HCT116 (cell line): ENCODE results near the gene PUM1. TPM values are rescaled to one million over a fixed set of nuclear protein-coding genes. Genes with fewer than 3 reads are reported as not detected.

Source experiments
- ATAC-seq: fragments of 200-7000 bp; cut with Tn5 transposase; 2 replicates; pipeline ENCODE4 v1.9.1; 2020; ENCODE audit warnings: mild to moderate bottlenecking, moderate library complexity
- BruUV-seq: library from RNA; stranded (reverse); fragments of 400-500 nt; replicated peaks from 2 replicates; lab custom pipeline; 2021; lab: Mats Ljungman, UMichigan
- CTCF ChIA-PET: fragments of 300-600 bp; sonication (Branson Sonifier 250); formaldehyde crosslinking; loops from one replicate; lab custom pipeline; 2021; ENCODE audit warnings: antibody characterized with exemption; lab: Charles Lee
- POLR2A ChIA-PET: fragments of 300-600, 350-600 bp; sonication (Branson Sonifier 250); formaldehyde crosslinking; loops from one replicate; lab custom pipeline; 2021; ENCODE audit warnings: antibody characterized with exemption; lab: Charles Lee
- RAD21 ChIA-PET, 2 experiments: fragments of 300-600 bp; sonication (Branson Sonifier 250); formaldehyde crosslinking; loops; one replicate each; lab custom pipeline; 2023; ENCODE audit warnings: low total read pairs in 2 of 2; ENCODE audit not compliant: uncharacterized antibody in 2 of 2, unreplicated experiment in 2 of 2, low non-redundant PET in 1 of 2; lab: Charles Lee
- DNase-seq: peaks from one replicate; pipeline ENCODE4 v3.0.0-alpha.2; 2010; ENCODE audit warnings: low read depth, low spot score
- H2AFZ ChIP-seq: fragments of 200-600 bp; shearing (Covaris generic), sonication (generic); 2 replicates; pipeline ENCODE4 v1.6.1; 2017; ENCODE audit warnings: low read depth, mixed run types, mixed read lengths, antibody characterized with exemption, low read length; ENCODE audit not compliant: poor library complexity, severe bottlenecking
- H3K27ac ChIP-seq: 2 replicates; pipeline ENCODE4 v1.5.1; 2012; ENCODE audit warnings: low read depth, low read length
- H3K27me3 ChIP-seq: fragments of 200-600 bp; sonication (generic); 2 replicates; pipeline ENCODE4 v1.6.1; 2016; ENCODE audit warnings: mixed run types, low read length, mixed read lengths; ENCODE audit not compliant: insufficient read depth
- H3K36me3 ChIP-seq, 2 experiments: fragments of 200-500 bp in 1 of 2; fragments of 200-600 bp in 1 of 2; sonication (Bioruptor generic) in 1 of 2; sonication (generic) in 1 of 2; 2 replicates each; pipeline versions ENCODE4 v1.5.1 to v1.6.1; 2014 to 2016; ENCODE audit warnings: low read length in 2 of 2, inconsistent platforms in 1 of 2, mixed read lengths in 1 of 2, mixed run types in 1 of 2; ENCODE audit not compliant: insufficient read depth in 2 of 2, control insufficient read depth in 1 of 2
- H3K4me1 ChIP-seq, 2 experiments: fragments of 200-600 bp in 1 of 2; sonication (generic) in 1 of 2; 2 replicates each; pipeline versions ENCODE4 v1.5.1 to v1.6.1; 2012 to 2017; ENCODE audit warnings: low read length in 2 of 2, inconsistent platforms in 1 of 2, mild to moderate bottlenecking in 1 of 2, mixed read lengths in 1 of 2, mixed run types in 1 of 2, moderate library complexity in 1 of 2; ENCODE audit not compliant: insufficient read depth in 2 of 2, control insufficient read depth in 1 of 2
- H3K4me2 ChIP-seq: fragments of 200-600 bp; sonication (generic); 2 replicates; pipeline ENCODE4 v1.6.1; 2017; ENCODE audit warnings: mixed run types, low read length, mixed read lengths
- H3K4me3 ChIP-seq, 2 experiments: fragments of 200-600 bp in 1 of 2; sonication (generic) in 1 of 2; replicated peaks in 1 of 2; 2 replicates each; pipeline ENCODE4 v1.5.1; 2011 to 2016; ENCODE audit warnings: low read length in 2 of 2, control low read depth in 1 of 2, low read depth in 1 of 2, mild to moderate bottlenecking in 1 of 2, mixed read lengths in 1 of 2, mixed run types in 1 of 2
- H3K79me2 ChIP-seq: fragments of 200-600 bp; sonication (generic); 2 replicates; pipeline ENCODE4 v1.6.1; 2017; ENCODE audit warnings: mild to moderate bottlenecking, mixed run types, low read length, moderate library complexity, mixed read lengths; ENCODE audit not compliant: insufficient read depth
- H3K9ac ChIP-seq: fragments of 200-600 bp; sonication (generic); 2 replicates; pipeline ENCODE4 v1.6.1; 2016; ENCODE audit warnings: low read length, mixed read lengths
- H3K9me2 ChIP-seq: fragments of 200-600 bp; sonication (generic), shearing (Covaris generic); 2 replicates; pipeline ENCODE4 v1.6.1; 2017; ENCODE audit warnings: mixed run types, mild to moderate bottlenecking, moderate library complexity; ENCODE audit not compliant: insufficient read depth
- H3K9me3 ChIP-seq, 2 experiments: fragments of 200-500 bp in 1 of 2; fragments of 200-600 bp in 1 of 2; sonication (Bioruptor generic) in 1 of 2; sonication (generic) in 1 of 2; 2 replicates each; pipeline ENCODE4 v1.6.1; 2014 to 2017; ENCODE audit warnings: low read length in 2 of 2, mixed read lengths in 2 of 2, inconsistent platforms in 1 of 2, low read depth in 1 of 2, mild to moderate bottlenecking in 1 of 2, mixed run types in 1 of 2, moderate library complexity in 1 of 2; ENCODE audit not compliant: control insufficient read depth in 1 of 2, insufficient read depth in 1 of 2
- H4K20me1 ChIP-seq: fragments of 200-600 bp; sonication (generic), shearing (Covaris generic); 2 replicates; pipeline ENCODE4 v1.6.1; 2017; ENCODE audit warnings: mixed run types, mild to moderate bottlenecking, moderate library complexity; ENCODE audit not compliant: insufficient read depth
- ELF1 ChIP-seq: IDR thresholded peaks from 2 replicates; pipeline ENCODE4 v1.6.1; 2012; ENCODE audit warnings: low read depth, borderline replicate concordance
- EZH2phosphoT487 ChIP-seq: fragments of 200-600 bp; IDR thresholded peaks from 2 replicates; pipeline ENCODE4 v1.6.1; 2018; ENCODE audit warnings: antibody characterized with exemption, borderline replicate concordance
- TCF7L2 ChIP-seq: IDR thresholded peaks from 2 replicates; pipeline ENCODE4 v1.7.0; 2011; ENCODE audit warnings: borderline replicate concordance, inconsistent platforms; ENCODE audit not compliant: insufficient read depth, insufficient read length; ENCODE audit errors: extremely low read depth
- ZNF274 ChIP-seq: fragments of 200-500 bp; sonication (Bioruptor generic); IDR thresholded peaks from 2 replicates; pipeline ENCODE4 v1.6.1; 2014; ENCODE audit warnings: mild to moderate bottlenecking, low read depth, low read length, inconsistent platforms
- intact Hi-C: fragments of 100-400 bp; cut with micrococcal nuclease; formaldehyde crosslinking; loops from 2 replicates; pipeline ENCODE4 v1.10.0; 2022
- total RNA-seq: library from RNA; stranded (reverse); gene quantifications from one replicate; pipeline ENCODE4 v1.2.1, GENCODE V29; 2021; ENCODE audit not compliant: unreplicated experiment
- TF ChIP-seq, protein P1 (sequence below), 3 experiments: fragments of 200-600 bp in 1 of 3; sonication (generic) in 1 of 3; IDR thresholded peaks in 2 of 3; conservative IDR thresholded peaks in 1 of 3; 2 replicates each; pipeline ENCODE4 v1.5.1; 2012 to 2017; ENCODE audit warnings: low read depth in 2 of 3, low read length in 2 of 3, antibody characterized with exemption in 1 of 3, borderline replicate concordance in 1 of 3, control low read depth in 1 of 3, mild to moderate bottlenecking in 1 of 3, mixed read lengths in 1 of 3, mixed run types in 1 of 3, moderate library complexity in 1 of 3; ENCODE audit not compliant: insufficient read depth in 1 of 3
- TF ChIP-seq, protein P2 (sequence below): IDR thresholded peaks from 2 replicates; pipeline ENCODE4 v1.6.1; 2012; ENCODE audit warnings: low read depth
- TF ChIP-seq, protein P3 (sequence below): IDR thresholded peaks from 2 replicates; pipeline ENCODE4 v1.6.1; 2011; ENCODE audit warnings: mild to moderate bottlenecking, low read length, moderate library complexity; ENCODE audit not compliant: insufficient replicate concordance; ENCODE audit errors: extremely low read depth

PUM1 gene
- total RNA-seq, 1 experiment from 2014 or later: 113 TPM

DNA sequence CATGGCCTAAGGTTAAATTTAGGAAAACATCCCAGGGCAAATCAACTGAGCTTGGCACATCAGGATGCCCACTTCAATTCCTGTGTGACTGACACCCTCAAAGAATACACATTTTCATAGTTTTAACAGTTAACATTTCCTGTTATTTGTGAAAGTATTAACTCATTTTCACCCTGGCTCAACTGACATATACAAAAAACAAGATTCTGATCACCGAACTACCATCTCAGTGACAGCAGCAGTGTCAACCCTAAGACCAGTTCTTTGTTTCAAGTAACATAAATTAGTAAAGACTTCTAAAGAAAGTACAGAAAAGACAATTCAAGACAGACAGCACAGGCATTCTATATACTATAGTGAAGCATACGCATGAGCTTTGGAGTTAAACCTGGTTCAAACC is 88.0 kb downstream of the PUM1 start:
- Histone ChIP-seq H4K20me1 (peaks cover 3% of the 10 kb centered on the region), H3K27me3 (no peaks in the 10 kb centered on the region), H3K4me2 (no peak overlapping the region), H3K79me2 (peaks cover 100% of the 10 kb centered on the region), H3K9ac (no peak overlapping the region), H3K36me3 (peaks cover 27 to 51% of the 10 kb centered on the region in 2 experiments), H3K4me1 (peaks cover 14 to 16% of the 10 kb centered on the region in 2 experiments; a peak in 3 of 4 replicates), H3K27ac (no peak overlapping the region), H3K9me3 (no peaks in the 10 kb centered on the region), H2AFZ (no peak overlapping the region), H3K9me2 (no peaks in the 10 kb centered on the region), H3K4me3 (no peak overlapping the region)
- ChIA-PET RAD21 (no interaction called here), CTCF (no interaction called here), POLR2A (no interaction called here)
- DNase-seq: no peak
- no peak for ATAC-seq
- no TSS peak for BruUV-seq
- intact Hi-C loops: no loop called here
- TF ChIP-seq EZH2phosphoT487 (no peak), ELF1 (no peak), TCF7L2 (no peak)
- TF ChIP-seq, all 23 proteins: peak for 0

DNA sequence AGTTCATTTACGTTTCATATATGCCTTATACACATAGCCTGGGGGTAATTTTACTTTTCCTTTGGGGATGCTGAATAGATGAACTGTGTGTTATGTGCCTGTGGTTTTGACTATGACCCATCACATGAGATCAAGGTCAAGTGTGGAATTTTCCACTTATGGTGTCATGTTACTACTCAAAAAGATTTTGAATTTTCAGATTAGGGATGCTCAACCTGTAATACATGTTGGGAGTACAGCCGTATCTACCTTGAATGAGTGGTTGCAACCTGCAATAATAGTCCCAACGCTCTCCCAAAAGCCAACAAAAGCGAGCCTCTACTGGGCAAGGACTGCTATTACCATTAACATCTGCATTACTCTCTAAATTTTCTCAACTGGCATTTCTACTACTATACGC is 88.4 kb downstream of the PUM1 start:
- no peak for DNase-seq
- Histone ChIP-seq H3K27me3 (no peaks in the 10 kb centered on the region), H3K9me3 (no peaks in the 10 kb centered on the region), H3K4me1 (peaks cover 15 to 17% of the 10 kb centered on the region in 2 experiments; a peak in 3 of 4 replicates)
- POLR2A ChIA-PET: no interaction called here
- intact Hi-C loops: no loop called here
- TF ChIP-seq, protein P1, sequence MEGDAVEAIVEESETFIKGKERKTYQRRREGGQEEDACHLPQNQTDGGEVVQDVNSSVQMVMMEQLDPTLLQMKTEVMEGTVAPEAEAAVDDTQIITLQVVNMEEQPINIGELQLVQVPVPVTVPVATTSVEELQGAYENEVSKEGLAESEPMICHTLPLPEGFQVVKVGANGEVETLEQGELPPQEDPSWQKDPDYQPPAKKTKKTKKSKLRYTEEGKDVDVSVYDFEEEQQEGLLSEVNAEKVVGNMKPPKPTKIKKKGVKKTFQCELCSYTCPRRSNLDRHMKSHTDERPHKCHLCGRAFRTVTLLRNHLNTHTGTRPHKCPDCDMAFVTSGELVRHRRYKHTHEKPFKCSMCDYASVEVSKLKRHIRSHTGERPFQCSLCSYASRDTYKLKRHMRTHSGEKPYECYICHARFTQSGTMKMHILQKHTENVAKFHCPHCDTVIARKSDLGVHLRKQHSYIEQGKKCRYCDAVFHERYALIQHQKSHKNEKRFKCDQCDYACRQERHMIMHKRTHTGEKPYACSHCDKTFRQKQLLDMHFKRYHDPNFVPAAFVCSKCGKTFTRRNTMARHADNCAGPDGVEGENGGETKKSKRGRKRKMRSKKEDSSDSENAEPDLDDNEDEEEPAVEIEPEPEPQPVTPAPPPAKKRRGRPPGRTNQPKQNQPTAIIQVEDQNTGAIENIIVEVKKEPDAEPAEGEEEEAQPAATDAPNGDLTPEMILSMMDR (IDR thresholded peaks at IDR 0.05 in 2 of 3, conservative IDR thresholded peaks at IDR 0.05 in 1 of 3; ENCODE audit: borderline replicate concordance in 1 of 3, insufficient read depth in 1 of 3, low read depth in 2 of 3, low read length in 2 of 3): peak in 2 of 3 experiments; percentile 24 to 45; a peak in 3 of 6 replicates
- TF ChIP-seq ZNF274 (no peak), ELF1 (no peak)
- TF ChIP-seq, protein P2, sequence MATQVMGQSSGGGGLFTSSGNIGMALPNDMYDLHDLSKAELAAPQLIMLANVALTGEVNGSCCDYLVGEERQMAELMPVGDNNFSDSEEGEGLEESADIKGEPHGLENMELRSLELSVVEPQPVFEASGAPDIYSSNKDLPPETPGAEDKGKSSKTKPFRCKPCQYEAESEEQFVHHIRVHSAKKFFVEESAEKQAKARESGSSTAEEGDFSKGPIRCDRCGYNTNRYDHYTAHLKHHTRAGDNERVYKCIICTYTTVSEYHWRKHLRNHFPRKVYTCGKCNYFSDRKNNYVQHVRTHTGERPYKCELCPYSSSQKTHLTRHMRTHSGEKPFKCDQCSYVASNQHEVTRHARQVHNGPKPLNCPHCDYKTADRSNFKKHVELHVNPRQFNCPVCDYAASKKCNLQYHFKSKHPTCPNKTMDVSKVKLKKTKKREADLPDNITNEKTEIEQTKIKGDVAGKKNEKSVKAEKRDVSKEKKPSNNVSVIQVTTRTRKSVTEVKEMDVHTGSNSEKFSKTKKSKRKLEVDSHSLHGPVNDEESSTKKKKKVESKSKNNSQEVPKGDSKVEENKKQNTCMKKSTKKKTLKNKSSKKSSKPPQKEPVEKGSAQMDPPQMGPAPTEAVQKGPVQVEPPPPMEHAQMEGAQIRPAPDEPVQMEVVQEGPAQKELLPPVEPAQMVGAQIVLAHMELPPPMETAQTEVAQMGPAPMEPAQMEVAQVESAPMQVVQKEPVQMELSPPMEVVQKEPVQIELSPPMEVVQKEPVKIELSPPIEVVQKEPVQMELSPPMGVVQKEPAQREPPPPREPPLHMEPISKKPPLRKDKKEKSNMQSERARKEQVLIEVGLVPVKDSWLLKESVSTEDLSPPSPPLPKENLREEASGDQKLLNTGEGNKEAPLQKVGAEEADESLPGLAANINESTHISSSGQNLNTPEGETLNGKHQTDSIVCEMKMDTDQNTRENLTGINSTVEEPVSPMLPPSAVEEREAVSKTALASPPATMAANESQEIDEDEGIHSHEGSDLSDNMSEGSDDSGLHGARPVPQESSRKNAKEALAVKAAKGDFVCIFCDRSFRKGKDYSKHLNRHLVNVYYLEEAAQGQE: no peak
- TF ChIP-seq, protein P3, sequence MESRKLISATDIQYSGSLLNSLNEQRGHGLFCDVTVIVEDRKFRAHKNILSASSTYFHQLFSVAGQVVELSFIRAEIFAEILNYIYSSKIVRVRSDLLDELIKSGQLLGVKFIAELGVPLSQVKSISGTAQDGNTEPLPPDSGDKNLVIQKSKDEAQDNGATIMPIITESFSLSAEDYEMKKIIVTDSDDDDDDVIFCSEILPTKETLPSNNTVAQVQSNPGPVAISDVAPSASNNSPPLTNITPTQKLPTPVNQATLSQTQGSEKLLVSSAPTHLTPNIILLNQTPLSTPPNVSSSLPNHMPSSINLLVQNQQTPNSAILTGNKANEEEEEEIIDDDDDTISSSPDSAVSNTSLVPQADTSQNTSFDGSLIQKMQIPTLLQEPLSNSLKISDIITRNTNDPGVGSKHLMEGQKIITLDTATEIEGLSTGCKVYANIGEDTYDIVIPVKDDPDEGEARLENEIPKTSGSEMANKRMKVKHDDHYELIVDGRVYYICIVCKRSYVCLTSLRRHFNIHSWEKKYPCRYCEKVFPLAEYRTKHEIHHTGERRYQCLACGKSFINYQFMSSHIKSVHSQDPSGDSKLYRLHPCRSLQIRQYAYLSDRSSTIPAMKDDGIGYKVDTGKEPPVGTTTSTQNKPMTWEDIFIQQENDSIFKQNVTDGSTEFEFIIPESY: no peak
- TF ChIP-seq, all 23 proteins: peak for 1
- H4K20me1 ChIP-seq: no peaks in the 10 kb centered on the region; the same call in none of the 2 replicates
- H3K4me2 ChIP-seq: no peak overlapping the region
- peaks cover 98% of the 10 kb centered on the region for H3K79me2 ChIP-seq
- H3K36me3 ChIP-seq: peaks cover 27 to 51% of the 10 kb centered on the region in 2 experiments
- ChIA-PET RAD21 (no interaction called here), CTCF (no interaction called here)
- BruUV-seq: no TSS peak
- peak; percentile 80 for ATAC-seq
- H2AFZ ChIP-seq: no peak overlapping the region
- H3K27ac ChIP-seq: no peak overlapping the region
- H3K9me2 ChIP-seq: no peaks in the 10 kb centered on the region
- no peak overlapping the region for H3K4me3 ChIP-seq
- H3K9ac ChIP-seq: no peak overlapping the region
